Measurements from ENCODE around the gene AAGAB.
"Not testable (repeated sequence)": the region's sequence is repeated elsewhere in the genome, so short reads cannot be mapped to it uniquely, and the experiment has no call there.

The AAGAB gene

GRCh38 chr15:67173005-67173404 lies 81.5 kb downstream of the AAGAB start:
- no peak for DNase-seq (ENCODE audit: low spot score)

GRCh38 chr15:67172172-67172571 lies 82.3 kb downstream of the AAGAB start:
- no peak for DNase-seq (ENCODE audit: low spot score)

GRCh38 chr15:67171471-67171870 lies 83.0 kb downstream of the AAGAB start:
- no peak for DNase-seq (ENCODE audit: low spot score)

GRCh38 chr15:67170143-67170925 lies 84.1 kb downstream of the AAGAB start:
- no peak for DNase-seq (ENCODE audit: low spot score)

GRCh38 chr15:67168694-67169093 lies 85.8 kb downstream of the AAGAB start:
- no peak for DNase-seq (ENCODE audit: low spot score)

- DNase-seq (ENCODE audit: low spot score) = no peak
These were observed 87.4 kb downstream of the AAGAB start for GRCh38 chr15:67167091-67167490.

- no peak for DNase-seq (ENCODE audit: low spot score)
These were observed 88.0 kb downstream of the AAGAB start for GRCh38 chr15:67166280-67167009.

GRCh38 chr15:67165254-67166253 lies 88.9 kb downstream of the AAGAB start:
- peak; percentile 18 for DNase-seq (ENCODE audit: low spot score)

- no peak for DNase-seq (ENCODE audit: low spot score)
These were observed 89.6 kb downstream of the AAGAB start for GRCh38 chr15:67164811-67165253.

- no peak for DNase-seq (ENCODE audit: low spot score)
These were observed 90.1 kb downstream of the AAGAB start for GRCh38 chr15:67164401-67164791.

- DNase-seq (ENCODE audit: low spot score) = no peak
These were observed 91.3 kb downstream of the AAGAB start for GRCh38 chr15:67163180-67163579.

- no peak for DNase-seq (ENCODE audit: low spot score)
These were observed 92.6 kb downstream of the AAGAB start for GRCh38 chr15:67161881-67162280.

- DNase-seq (ENCODE audit: low spot score) = no peak
These were observed 93.0 kb downstream of the AAGAB start for GRCh38 chr15:67161412-67161811.

- DNase-seq (ENCODE audit: low spot score) = no peak
These were observed 96.1 kb downstream of the AAGAB start for GRCh38 chr15:67158367-67158766.

GRCh38 chr15:67157521-67158252 lies 96.8 kb downstream of the AAGAB start:
- no peak for DNase-seq (ENCODE audit: low spot score)

GRCh38 chr15:67156834-67157233 lies 97.6 kb downstream of the AAGAB start:
- no peak for DNase-seq (ENCODE audit: low spot score)

- no peak for DNase-seq (ENCODE audit: low spot score)
These were observed 98.0 kb downstream of the AAGAB start for GRCh38 chr15:67156426-67156825.

- DNase-seq (ENCODE audit: low spot score) = no peak
These were observed 100.2 kb downstream of the AAGAB start for GRCh38 chr15:67154249-67154648.

- DNase-seq (ENCODE audit: low spot score) = not testable (repeated sequence)
These were observed 101.4 kb downstream of the AAGAB start for GRCh38 chr15:67153044-67153443.

GRCh38 chr15:67152429-67152828 lies 102.0 kb downstream of the AAGAB start:
- DNase-seq (ENCODE audit: low spot score) = no peak
